NCI-H446 (cell line): Measurements from ENCODE around the gene KYNU.

ENCODE experiments used
- DNase-seq, 2 experiments: peaks; one replicate each; lab custom pipeline; 2025; lab: John Stamatoyannopoulos, UW

KYNU gene

GRCh38 chr2:142965443-142965842 is 88.0 kb downstream of the KYNU start:
- DNase-seq, result no peak

GRCh38 chr2:142966284-142966683 is 88.8 kb downstream of the KYNU start:
- DNase-seq, result no peak

GRCh38 chr2:142967060-142967459 is 89.6 kb downstream of the KYNU start:
- no peak for DNase-seq

GRCh38 chr2:142973160-142973821 is 95.8 kb downstream of the KYNU start:
- no peak for DNase-seq

- no peak for DNase-seq
These were observed 96.4 kb downstream of the KYNU start for GRCh38 chr2:142973822-142974207.

- no peak for DNase-seq
These were observed 97.0 kb downstream of the KYNU start for GRCh38 chr2:142974288-142975024.

GRCh38 chr2:142975239-142975638 is 97.8 kb downstream of the KYNU start:
- DNase-seq, result no peak

GRCh38 chr2:142980246-142981068 is 103.0 kb downstream of the KYNU start:
- peak; percentile 13 to 57 for DNase-seq

GRCh38 chr2:142981069-142981378 is 103.6 kb downstream of the KYNU start:
- no peak for DNase-seq

- no peak for DNase-seq
These were observed 104.3 kb downstream of the KYNU start for GRCh38 chr2:142981756-142982155.

GRCh38 chr2:142983174-142983573 is 105.7 kb downstream of the KYNU start:
- no peak for DNase-seq

GRCh38 chr2:142984657-142985056 is 107.2 kb downstream of the KYNU start:
- DNase-seq, result no peak

- no peak for DNase-seq
These were observed 109.6 kb downstream of the KYNU start for GRCh38 chr2:142987044-142987443.

- peak; percentile 9 to 67 for DNase-seq
These were observed 112.1 kb downstream of the KYNU start for GRCh38 chr2:142989273-142990204.

- DNase-seq, result no peak
These were observed 113.8 kb downstream of the KYNU start for GRCh38 chr2:142991295-142991694.

GRCh38 chr2:142992840-142993239 is 115.4 kb downstream of the KYNU start:
- no peak for DNase-seq

GRCh38 chr2:142993771-142994170 is 116.3 kb downstream of the KYNU start:
- no peak for DNase-seq

- DNase-seq, result no peak
These were observed 117.2 kb downstream of the KYNU start for GRCh38 chr2:142994665-142995064.

- no peak for DNase-seq
These were observed 119.8 kb downstream of the KYNU start for GRCh38 chr2:142997231-142997630.

GRCh38 chr2:143000599-143000998 is 123.1 kb downstream of the KYNU start:
- DNase-seq, result no peak

- no peak for DNase-seq
These were observed 124.0 kb downstream of the KYNU start for GRCh38 chr2:143001501-143001900.

GRCh38 chr2:143015656-143016055 is 138.2 kb downstream of the KYNU start:
- DNase-seq, result no peak
